Measurements from ENCODE around the gene SPOCK1.

The SPOCK1 gene

GRCh38 chr5:137491121-137491520 lies 8.0 kb downstream of the SPOCK1 start:
- no peaks in the 10 kb centered on the region for H3K36me3 ChIP-seq (ENCODE audit: insufficient read depth, low read length)
- no peaks in the 10 kb centered on the region for H3K9me3 ChIP-seq (ENCODE audit: low read length)
- no peak overlapping the region for H3K9ac ChIP-seq (ENCODE audit: low read length)
- H3K4me3 ChIP-seq (ENCODE audit: low read depth in 1 of 2, low read length in 2 of 2): no peak overlapping the region
- no peaks in the 10 kb centered on the region for H3K27me3 ChIP-seq (ENCODE audit: control insufficient read depth in 1 of 2, insufficient read depth in 2 of 2, low read length in 2 of 2)
- no peak overlapping the region for H3K27ac ChIP-seq (ENCODE audit: low read depth, low read length)
- H3K4me1 ChIP-seq (ENCODE audit: insufficient read depth, low read length): no peaks in the 10 kb centered on the region

GRCh38 chr5:137490591-137490990 lies 8.5 kb downstream of the SPOCK1 start:
- Histone ChIP-seq H3K27ac (ENCODE audit: low read depth, low read length) (no peak overlapping the region), H3K36me3 (ENCODE audit: insufficient read depth, low read length) (no peaks in the 10 kb centered on the region), H3K4me1 (ENCODE audit: insufficient read depth, low read length) (no peaks in the 10 kb centered on the region), H3K9ac (ENCODE audit: low read length) (no peak overlapping the region), H3K27me3 (ENCODE audit: control insufficient read depth in 1 of 2, insufficient read depth in 2 of 2, low read length in 2 of 2) (no peaks in the 10 kb centered on the region), H3K9me3 (ENCODE audit: low read length) (no peaks in the 10 kb centered on the region), H3K4me3 (ENCODE audit: low read depth in 1 of 2, low read length in 2 of 2) (no peak overlapping the region)

- Histone ChIP-seq H3K4me3 (ENCODE audit: low read depth in 1 of 2, low read length in 2 of 2) (no peak overlapping the region), H3K9ac (ENCODE audit: low read length) (no peak overlapping the region), H3K9me3 (ENCODE audit: low read length) (no peaks in the 10 kb centered on the region), H3K27ac (ENCODE audit: low read depth, low read length) (no peak overlapping the region), H3K4me1 (ENCODE audit: insufficient read depth, low read length) (no peaks in the 10 kb centered on the region), H3K27me3 (ENCODE audit: control insufficient read depth in 1 of 2, insufficient read depth in 2 of 2, low read length in 2 of 2) (no peaks in the 10 kb centered on the region), H3K36me3 (ENCODE audit: insufficient read depth, low read length) (no peaks in the 10 kb centered on the region)
These were observed 10.2 kb downstream of the SPOCK1 start for GRCh38 chr5:137488974-137489373.

- no peak overlapping the region for H3K4me3 ChIP-seq (ENCODE audit: low read depth in 1 of 2, low read length in 2 of 2)
- no peaks in the 10 kb centered on the region for H3K4me1 ChIP-seq (ENCODE audit: insufficient read depth, low read length)
- H3K36me3 ChIP-seq (ENCODE audit: insufficient read depth, low read length): no peaks in the 10 kb centered on the region
- H3K27me3 ChIP-seq (ENCODE audit: control insufficient read depth in 1 of 2, insufficient read depth in 2 of 2, low read length in 2 of 2): no peaks in the 10 kb centered on the region
- H3K9ac ChIP-seq (ENCODE audit: low read length): no peak overlapping the region
- H3K27ac ChIP-seq (ENCODE audit: low read depth, low read length): no peak overlapping the region
- no peaks in the 10 kb centered on the region for H3K9me3 ChIP-seq (ENCODE audit: low read length)
These were observed 10.6 kb downstream of the SPOCK1 start for GRCh38 chr5:137488516-137488915.

- H3K4me1 ChIP-seq (ENCODE audit: insufficient read depth, low read length): no peaks in the 10 kb centered on the region
- H3K27me3 ChIP-seq (ENCODE audit: control insufficient read depth in 1 of 2, insufficient read depth in 2 of 2, low read length in 2 of 2): no peaks in the 10 kb centered on the region
- H3K9me3 ChIP-seq (ENCODE audit: low read length): no peaks in the 10 kb centered on the region
- no peak overlapping the region for H3K27ac ChIP-seq (ENCODE audit: low read depth, low read length)
- no peak overlapping the region for H3K4me3 ChIP-seq (ENCODE audit: low read depth in 1 of 2, low read length in 2 of 2)
- no peaks in the 10 kb centered on the region for H3K36me3 ChIP-seq (ENCODE audit: insufficient read depth, low read length)
- H3K9ac ChIP-seq (ENCODE audit: low read length): no peak overlapping the region
These were observed 11.5 kb downstream of the SPOCK1 start for GRCh38 chr5:137487600-137487999.

GRCh38 chr5:137486707-137487106 lies 12.4 kb downstream of the SPOCK1 start:
- no peaks in the 10 kb centered on the region for H3K4me1 ChIP-seq (ENCODE audit: insufficient read depth, low read length)
- no peaks in the 10 kb centered on the region for H3K36me3 ChIP-seq (ENCODE audit: insufficient read depth, low read length)
- H3K9me3 ChIP-seq (ENCODE audit: low read length): no peaks in the 10 kb centered on the region
- no peak overlapping the region for H3K27ac ChIP-seq (ENCODE audit: low read depth, low read length)
- no peak overlapping the region for H3K4me3 ChIP-seq (ENCODE audit: low read depth in 1 of 2, low read length in 2 of 2)
- no peak overlapping the region for H3K9ac ChIP-seq (ENCODE audit: low read length)
- H3K27me3 ChIP-seq (ENCODE audit: control insufficient read depth in 1 of 2, insufficient read depth in 2 of 2, low read length in 2 of 2): no peaks in the 10 kb centered on the region

- Histone ChIP-seq H3K36me3 (ENCODE audit: insufficient read depth, low read length) (no peaks in the 10 kb centered on the region), H3K27me3 (ENCODE audit: control insufficient read depth in 1 of 2, insufficient read depth in 2 of 2, low read length in 2 of 2) (no peaks in the 10 kb centered on the region), H3K9ac (ENCODE audit: low read length) (no peak overlapping the region), H3K4me1 (ENCODE audit: insufficient read depth, low read length) (peaks cover 3% of the 10 kb centered on the region), H3K27ac (ENCODE audit: low read depth, low read length) (no peak overlapping the region), H3K4me3 (ENCODE audit: low read depth in 1 of 2, low read length in 2 of 2) (no peak overlapping the region), H3K9me3 (ENCODE audit: low read length) (no peaks in the 10 kb centered on the region)
These were observed 17.5 kb downstream of the SPOCK1 start for GRCh38 chr5:137481596-137481995.

- Histone ChIP-seq H3K27me3 (ENCODE audit: control insufficient read depth in 1 of 2, insufficient read depth in 2 of 2, low read length in 2 of 2) (no peaks in the 10 kb centered on the region), H3K27ac (ENCODE audit: low read depth, low read length) (no peak overlapping the region), H3K9ac (ENCODE audit: low read length) (no peak overlapping the region), H3K9me3 (ENCODE audit: low read length) (no peaks in the 10 kb centered on the region), H3K4me1 (ENCODE audit: insufficient read depth, low read length) (peaks cover 3% of the 10 kb centered on the region), H3K4me3 (ENCODE audit: low read depth in 1 of 2, low read length in 2 of 2) (no peak overlapping the region), H3K36me3 (ENCODE audit: insufficient read depth, low read length) (no peaks in the 10 kb centered on the region)
These were observed 21.1 kb downstream of the SPOCK1 start for GRCh38 chr5:137478043-137478442.

- H3K9ac ChIP-seq (ENCODE audit: low read length): no peak overlapping the region
- no peaks in the 10 kb centered on the region for H3K27me3 ChIP-seq (ENCODE audit: control insufficient read depth in 1 of 2, insufficient read depth in 2 of 2, low read length in 2 of 2)
- H3K4me3 ChIP-seq (ENCODE audit: low read depth in 1 of 2, low read length in 2 of 2): no peak overlapping the region
- no peaks in the 10 kb centered on the region for H3K36me3 ChIP-seq (ENCODE audit: insufficient read depth, low read length)
- no peaks in the 10 kb centered on the region for H3K9me3 ChIP-seq (ENCODE audit: low read length)
- H3K27ac ChIP-seq (ENCODE audit: low read depth, low read length): no peak overlapping the region
- H3K4me1 ChIP-seq (ENCODE audit: insufficient read depth, low read length): no peaks in the 10 kb centered on the region
These were observed 28.3 kb downstream of the SPOCK1 start for GRCh38 chr5:137470921-137471220.

- H3K27me3 ChIP-seq (ENCODE audit: control insufficient read depth in 1 of 2, insufficient read depth in 2 of 2, low read length in 2 of 2): no peaks in the 10 kb centered on the region
- H3K27ac ChIP-seq (ENCODE audit: low read depth, low read length): no peak overlapping the region
- H3K4me3 ChIP-seq (ENCODE audit: low read depth in 1 of 2, low read length in 2 of 2): no peak overlapping the region
- no peak overlapping the region for H3K9ac ChIP-seq (ENCODE audit: low read length)
- no peaks in the 10 kb centered on the region for H3K36me3 ChIP-seq (ENCODE audit: insufficient read depth, low read length)
- no peaks in the 10 kb centered on the region for H3K9me3 ChIP-seq (ENCODE audit: low read length)
- H3K4me1 ChIP-seq (ENCODE audit: insufficient read depth, low read length): no peaks in the 10 kb centered on the region
These were observed 28.8 kb downstream of the SPOCK1 start for GRCh38 chr5:137470111-137470920.

- Histone ChIP-seq H3K27ac (ENCODE audit: low read depth, low read length) (no peak overlapping the region), H3K27me3 (ENCODE audit: control insufficient read depth in 1 of 2, insufficient read depth in 2 of 2, low read length in 2 of 2) (no peaks in the 10 kb centered on the region), H3K4me1 (ENCODE audit: insufficient read depth, low read length) (no peaks in the 10 kb centered on the region), H3K4me3 (ENCODE audit: low read depth in 1 of 2, low read length in 2 of 2) (no peak overlapping the region), H3K36me3 (ENCODE audit: insufficient read depth, low read length) (no peaks in the 10 kb centered on the region), H3K9ac (ENCODE audit: low read length) (no peak overlapping the region), H3K9me3 (ENCODE audit: low read length) (no peaks in the 10 kb centered on the region)
These were observed 32.2 kb downstream of the SPOCK1 start for GRCh38 chr5:137466889-137467288.

GRCh38 chr5:137465930-137466329 lies 33.2 kb downstream of the SPOCK1 start:
- H3K4me3 ChIP-seq (ENCODE audit: low read depth in 1 of 2, low read length in 2 of 2): no peak overlapping the region
- no peaks in the 10 kb centered on the region for H3K36me3 ChIP-seq (ENCODE audit: insufficient read depth, low read length)
- H3K27ac ChIP-seq (ENCODE audit: low read depth, low read length): no peak overlapping the region
- no peaks in the 10 kb centered on the region for H3K9me3 ChIP-seq (ENCODE audit: low read length)
- no peaks in the 10 kb centered on the region for H3K4me1 ChIP-seq (ENCODE audit: insufficient read depth, low read length)
- H3K9ac ChIP-seq (ENCODE audit: low read length): no peak overlapping the region
- H3K27me3 ChIP-seq (ENCODE audit: control insufficient read depth in 1 of 2, insufficient read depth in 2 of 2, low read length in 2 of 2): no peaks in the 10 kb centered on the region

All from muscle layer of colon (tissue), 2 donors.